Fibroblast of the aortic adventitia (primary cell): ENCODE measurements around the gene VPS45. TPM values are rescaled to one million over a fixed set of nuclear protein-coding genes. Genes with fewer than 3 reads are reported as not detected.
"Not testable (repeated sequence)": the region's sequence is repeated elsewhere in the genome, so short reads cannot be mapped to it uniquely, and the experiment has no call there.

Experiments
- DNase-seq: peaks from one replicate; pipeline ENCODE4 v3.0.0-alpha.2; 2010; ENCODE audit warnings: low read depth
- H3K4me3 ChIP-seq: 2 replicates; pipeline ENCODE4 v1.5.1; 2011; ENCODE audit warnings: low read depth, mild to moderate bottlenecking, control low read depth, low read length, moderate library complexity
- CTCF ChIP-seq: IDR thresholded peaks from 2 replicates; pipeline ENCODE4 v1.5.1; 2011; ENCODE audit warnings: mild to moderate bottlenecking, low read length, control low read depth, inconsistent platforms; ENCODE audit not compliant: insufficient read depth
- total RNA-seq: library from RNA; depleted of rRNA; stranded (reverse); fragments of >200 nt; gene quantifications from 2 replicates; pipeline ENCODE4 v1.2.3, GENCODE V29; 2012; ENCODE audit warnings: low replicate concordance

Gene VPS45
- total RNA-seq, 1 donor = 47.8 TPM

GRCh38 chr1:150028322-150028721 is 39.3 kb upstream of the VPS45 start:
- no peak for TF ChIP-seq CTCF
- DNase-seq = no peak
- no peak overlapping the region for H3K4me3 ChIP-seq

- H3K4me3 ChIP-seq = no peak overlapping the region
- DNase-seq = no peak
- no peak for TF ChIP-seq CTCF
Measured at GRCh38 chr1:150034336-150034735, 33.2 kb upstream of the VPS45 start.

GRCh38 chr1:150049926-150050325 is 17.6 kb upstream of the VPS45 start:
- no peak overlapping the region for H3K4me3 ChIP-seq
- DNase-seq = no peak
- TF ChIP-seq CTCF = no peak

GRCh38 chr1:150051089-150051373 is 16.5 kb upstream of the VPS45 start:
- TF ChIP-seq CTCF = no peak
- no peak for DNase-seq
- H3K4me3 ChIP-seq = no peak overlapping the region

GRCh38 chr1:150051905-150052412 is 15.6 kb upstream of the VPS45 start:
- not testable (repeated sequence) for DNase-seq, H3K4me3 ChIP-seq

- no peak for DNase-seq
- TF ChIP-seq CTCF = no peak
- no peak overlapping the region for H3K4me3 ChIP-seq
Measured at GRCh38 chr1:150053926-150054325, 13.7 kb upstream of the VPS45 start.

- not testable (repeated sequence) for H3K4me3 ChIP-seq, DNase-seq
Measured at GRCh38 chr1:150055507-150055906, 12.1 kb upstream of the VPS45 start.

- no peak for DNase-seq
- no peak overlapping the region for H3K4me3 ChIP-seq
- TF ChIP-seq CTCF = no peak
Measured at GRCh38 chr1:150056407-150056806, 11.2 kb upstream of the VPS45 start.
